Transverse colon (tissue), 4 donors: ENCODE data around the gene IL36B. TPM values are rescaled to one million over a fixed set of nuclear protein-coding genes. Genes with fewer than 3 reads are reported as not detected.

Source experiments
- DNase-seq: peaks from one replicate; pipeline ENCODE4 v3.0.0-alpha.2; 2019
- H3K27ac ChIP-seq, 4 donors: fragments of 200-600 bp; sonication (generic); 2 replicates each; pipeline ENCODE4 v1.5.1; 2016 to 2018; ENCODE audit warnings: inconsistent platforms in 4 of 4
- H3K27me3 ChIP-seq: fragments of 200-600 bp; sonication (generic); 2 replicates; pipeline ENCODE4 v1.5.1; 2017; ENCODE audit warnings: inconsistent platforms
- H3K36me3 ChIP-seq, 4 donors: fragments of 200-600 bp; sonication (generic); 2 replicates each; pipeline ENCODE4 v1.5.1; 2017 to 2019; ENCODE audit warnings: inconsistent platforms in 4 of 4
- H3K4me1 ChIP-seq, 4 donors: fragments of 200-600 bp; sonication (generic); 2 replicates each; pipeline ENCODE4 v1.5.1; 2017 to 2020; ENCODE audit warnings: inconsistent platforms in 4 of 4
- H3K4me3 ChIP-seq, 4 donors: fragments of 200-600 bp; sonication (generic); 1 replicate in 1 of 4; 2 replicates in 3 of 4; pipeline versions ENCODE4 v1.5.1 to v1.6.1; 2017 to 2019; ENCODE audit warnings: inconsistent platforms in 4 of 4
- H3K9me3 ChIP-seq, 2 donors: fragments of 200-600 bp; sonication (generic); 2 replicates each; pipeline ENCODE4 v1.5.1; 2017 to 2019; ENCODE audit warnings: inconsistent platforms in 2 of 2
- EP300 ChIP-seq: sonication (generic); formaldehyde crosslinking; IDR thresholded peaks from one replicate; pipeline ENCODE4 v1.6.1; 2017; ENCODE audit warnings: antibody characterized with exemption, low read depth
- POLR2A ChIP-seq: fragments of 450-650 bp; IDR thresholded peaks from one replicate; pipeline ENCODE4 v1.6.1; 2016; ENCODE audit warnings: antibody characterized with exemption, mild to moderate bottlenecking, moderate library complexity
- POLR2AphosphoS5 ChIP-seq, 3 donors: sonication (generic); formaldehyde crosslinking; IDR thresholded peaks; one replicate each; pipeline ENCODE4 v1.6.1; 2016; ENCODE audit warnings: antibody characterized with exemption in 3 of 3
- WGBS, 2 donors: methylation state at CpG; one replicate each; pipeline ENCODE4 v1.1.5; 2018; ENCODE audit warnings: low coverage in 1 of 2; 5-methylcytosine and 5-hydroxymethylcytosine counted together
- in situ Hi-C, 4 donors: fragments of 200-750 bp; cut with MboI; loops; one replicate each; pipeline versions ENCODE4 v1.15.0 to v1.15.1; 2017; ENCODE audit warnings: low sequenced_read_pairs in 3 of 4, low pct_ligation_motif_present in 1 of 4, low pct_unique_long_range_greater_than_20kb in 1 of 4
- intact Hi-C: fragments of 100-400 bp; cut with DNase I; formaldehyde crosslinking; loops from one replicate; pipeline ENCODE4 v1.15.1; 2023; ENCODE audit warnings: low total_unique reads
- small RNA-seq, 4 donors: library from RNA; depleted of rRNA; stranded (forward); fragments of <200 nt; gene quantifications; one replicate each; pipeline ENCODE3, GENCODE V24; 2016
- total RNA-seq, 4 donors: library from RNA; depleted of rRNA; stranded (reverse); fragments of >200 nt; gene quantifications; one replicate each; pipeline ENCODE4 v1.1.0, GENCODE V29; 2016
- TF ChIP-seq, protein P1 (sequence below), 5 experiments: fragments of 200-600 bp in 3 of 5; fragments of 450-650 bp in 2 of 5; sonication (generic) in 3 of 5; IDR thresholded peaks; 1 replicate in 2 of 5; 2 replicates in 3 of 5; pipeline ENCODE4 v1.5.1; 2016 to 2017; ENCODE audit warnings: antibody characterized with exemption in 5 of 5, inconsistent platforms in 3 of 5, mild to moderate bottlenecking in 2 of 5, moderate library complexity in 1 of 5

The IL36B gene
- total RNA-seq, 4 donors from 2014 or later: not detected

GRCh38 chr2:112977559-112978056 lies 75.1 kb downstream of the IL36B start, which contains the start of gene IL36G:
Gene IL36G, plus strand, starts transcription at chr2:112978006. Its CDS starts 633 bp downstream, at chr2:112978639.
- no peaks in the 10 kb centered on the region for H3K4me1 ChIP-seq
- in situ Hi-C loops (no loop called here), intact Hi-C loops (no loop called here)
- no peak within 1 kb of the TSS for H3K27ac ChIP-seq
- H3K9me3 ChIP-seq: no peaks in the 10 kb centered on the region
- TF ChIP-seq POLR2A (no peak), EP300 (no peak), POLR2AphosphoS5 (IDR thresholded peaks at IDR 0.05) (no peak)
- TF ChIP-seq, protein P1, sequence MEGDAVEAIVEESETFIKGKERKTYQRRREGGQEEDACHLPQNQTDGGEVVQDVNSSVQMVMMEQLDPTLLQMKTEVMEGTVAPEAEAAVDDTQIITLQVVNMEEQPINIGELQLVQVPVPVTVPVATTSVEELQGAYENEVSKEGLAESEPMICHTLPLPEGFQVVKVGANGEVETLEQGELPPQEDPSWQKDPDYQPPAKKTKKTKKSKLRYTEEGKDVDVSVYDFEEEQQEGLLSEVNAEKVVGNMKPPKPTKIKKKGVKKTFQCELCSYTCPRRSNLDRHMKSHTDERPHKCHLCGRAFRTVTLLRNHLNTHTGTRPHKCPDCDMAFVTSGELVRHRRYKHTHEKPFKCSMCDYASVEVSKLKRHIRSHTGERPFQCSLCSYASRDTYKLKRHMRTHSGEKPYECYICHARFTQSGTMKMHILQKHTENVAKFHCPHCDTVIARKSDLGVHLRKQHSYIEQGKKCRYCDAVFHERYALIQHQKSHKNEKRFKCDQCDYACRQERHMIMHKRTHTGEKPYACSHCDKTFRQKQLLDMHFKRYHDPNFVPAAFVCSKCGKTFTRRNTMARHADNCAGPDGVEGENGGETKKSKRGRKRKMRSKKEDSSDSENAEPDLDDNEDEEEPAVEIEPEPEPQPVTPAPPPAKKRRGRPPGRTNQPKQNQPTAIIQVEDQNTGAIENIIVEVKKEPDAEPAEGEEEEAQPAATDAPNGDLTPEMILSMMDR (IDR thresholded peaks at IDR 0.05): no peak
- H3K27me3 ChIP-seq: peaks cover 7% of the 10 kb centered on the region
- H3K36me3 ChIP-seq: no peaks in the 10 kb centered on the region
- no peak within 1 kb of the TSS for H3K4me3 ChIP-seq
- no peak for DNase-seq
- WGBS, 2 donors: 44 to 68% methylated on average over 3 to 7 of the region's 7 CpGs

Small RNAs within 50 kb of the gene (small RNA-seq; reads per million reads assigned to genes)
- 0 reads per million in 4 donors for gene HMGN2P23
- gene RNU6-1180P: 0 reads per million in 4 donors

Other genes with a start within 250 kb of the IL36B start
- 1 to 10 TPM in 3 of 4 donors, not detected in 1; 1.9 to 7.1 (median 4.6) TPM for gene IL1B, start 216.1 kb downstream of the IL36B start, total RNA-seq
- 1 to 10 TPM in 2 of 4 donors, not detected in 2; 1.1 to 2.6 TPM for gene IL37, start 141.7 kb downstream of the IL36B start, total RNA-seq
- 1 to 10 TPM in 1 of 4 donors, not detected in 3; 2.8 TPM for gene IL36G, start 74.9 kb downstream of the IL36B start, total RNA-seq
- gene IL36A, start 47.4 kb downstream of the IL36B start, total RNA-seq: not detected
- not detected for gene IL36RN, start 6.3 kb upstream of the IL36B start, total RNA-seq
- not detected for gene IL1F10, start 15.1 kb upstream of the IL36B start, total RNA-seq
- 10 to 100 TPM in 1 of 4 donors, 1 to 10 TPM in 1, under 1 TPM in 2; 0.40 to 31.8 (median 5.5) TPM for gene IL1RN, start 74.7 kb upstream of the IL36B start, total RNA-seq
- 100 to 1,000 TPM in 1 of 4 donors, 10 to 100 TPM in 3; 48.2 to 193 (median 87.4) TPM for gene PSD4, start 121.1 kb upstream of the IL36B start, total RNA-seq
- 10 to 100 TPM in 2 of 4 donors, 1 to 10 TPM in 2; 1.6 to 13.7 (median 8.3) TPM for gene PAX8, start 226.1 kb upstream of the IL36B start, total RNA-seq